ENCODE data around the gene PITRM1. TPM values are rescaled to one million over a fixed set of nuclear protein-coding genes. Genes with fewer than 3 reads are reported as not detected.

PITRM1 gene
- total RNA-seq, 2 experiments from 2014 or later, result 34.6 to 40.3 TPM

DNA sequence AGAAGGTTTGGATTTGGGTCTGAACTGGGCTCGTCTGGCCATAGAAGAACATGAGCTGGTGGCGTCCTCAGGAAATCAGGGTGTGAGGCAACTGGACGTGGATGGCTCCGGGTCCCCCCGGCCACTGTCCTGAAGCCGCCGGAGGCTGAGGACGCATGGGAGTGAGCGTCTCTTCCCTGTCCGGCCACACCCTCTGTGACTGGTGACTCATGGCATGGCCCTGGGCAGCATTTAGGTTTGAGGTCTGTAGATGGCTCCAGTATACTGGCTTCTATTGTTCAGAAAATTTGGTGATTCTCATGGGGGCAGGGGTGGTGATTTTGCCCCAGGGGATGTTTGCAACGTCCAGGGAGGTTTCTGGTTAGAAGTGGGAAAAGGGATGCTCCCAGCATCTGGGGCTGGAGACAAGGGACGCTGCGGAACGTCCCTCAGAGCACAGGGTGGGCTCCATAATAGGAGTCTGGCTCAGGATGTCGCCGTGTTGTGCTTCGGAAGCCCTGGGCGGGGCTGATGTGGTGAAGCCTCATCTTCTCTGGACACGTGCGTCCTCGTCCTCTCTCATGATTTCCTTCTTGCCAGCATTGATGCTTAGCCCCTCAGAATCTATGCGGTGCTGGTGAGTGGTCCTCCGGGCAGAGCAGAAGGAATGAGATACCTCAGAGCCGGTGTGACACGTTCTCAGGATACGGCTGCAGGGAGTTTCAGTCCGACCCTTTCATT is 49.9 kb downstream of the PITRM1 start:
- Histone ChIP-seq H3K9me3 (ENCODE audit: low read length) (no peaks in the 10 kb centered on the region), H3K36me3 (ENCODE audit: insufficient read depth, low read length) (peaks cover 96% of the 10 kb centered on the region), H3K4me2 (ENCODE audit: low read length) (no peak overlapping the region), H4K20me1 (ENCODE audit: insufficient read depth, low read length) (no peaks in the 10 kb centered on the region), H3K79me2 (ENCODE audit: insufficient read depth, low read depth, low read length) (no peaks in the 10 kb centered on the region), H3K9me2 (ENCODE audit: insufficient read depth, low read length) (no peaks in the 10 kb centered on the region), H3K4me1 (ENCODE audit: insufficient read depth, low read length, poor library complexity, severe bottlenecking) (no peaks in the 10 kb centered on the region), H2AFZ (ENCODE audit: low read length) (no peak overlapping the region), H3K4me3 (ENCODE audit: low read depth, low read length, poor library complexity, severe bottlenecking) (no peak overlapping the region), H3K27ac (ENCODE audit: low read depth, low read length, poor library complexity, severe bottlenecking) (no peak overlapping the region)
- TF ChIP-seq EZH2phosphoT487 (IDR thresholded peaks at IDR 0.05; ENCODE audit: borderline replicate concordance, low read depth, low read length) (no peak), CTCF (conservative IDR thresholded peaks at IDR 0.05; ENCODE audit: low read length) (no peak)
- no TSS peak for BruUV-seq (replicated peaks)
- POLR2A ChIA-PET, result no interaction called here
- intact Hi-C loops (cut with micrococcal nuclease; ENCODE audit: unreplicated experiment), result no loop called here
- DNase-seq (ENCODE audit: low spot score), result no peak
- CTCF ChIA-PET (ENCODE audit: unreplicated experiment), result interaction anchor here (0.7 kb wide), 1 partner anchor 11 kb away, joined by 4 read pairs; no protein-coding TSS in a partner anchor

- no peak overlapping the region for H3K27ac ChIP-seq (ENCODE audit: low read depth, low read length, poor library complexity, severe bottlenecking)
- H3K4me2 ChIP-seq (ENCODE audit: low read length), result no peak overlapping the region
- H3K9me3 ChIP-seq (ENCODE audit: low read length), result no peaks in the 10 kb centered on the region
- no peak for TF ChIP-seq EZH2phosphoT487 (IDR thresholded peaks at IDR 0.05; ENCODE audit: borderline replicate concordance, low read depth, low read length)
- no peak for TF ChIP-seq CTCF (conservative IDR thresholded peaks at IDR 0.05; ENCODE audit: low read length)
- no peaks in the 10 kb centered on the region for H3K79me2 ChIP-seq (ENCODE audit: insufficient read depth, low read depth, low read length)
- H3K4me3 ChIP-seq (ENCODE audit: low read depth, low read length, poor library complexity, severe bottlenecking), result no peak overlapping the region
- H3K4me1 ChIP-seq (ENCODE audit: insufficient read depth, low read length, poor library complexity, severe bottlenecking), result no peaks in the 10 kb centered on the region
- H3K9me2 ChIP-seq (ENCODE audit: insufficient read depth, low read length), result no peaks in the 10 kb centered on the region
- POLR2A ChIA-PET, result no interaction called here
- no peaks in the 10 kb centered on the region for H4K20me1 ChIP-seq (ENCODE audit: insufficient read depth, low read length)
- no peak for DNase-seq (ENCODE audit: low spot score)
- intact Hi-C loops (cut with micrococcal nuclease; ENCODE audit: unreplicated experiment), result no loop called here
- peaks cover 96% of the 10 kb centered on the region for H3K36me3 ChIP-seq (ENCODE audit: insufficient read depth, low read length)
- no TSS peak for BruUV-seq (replicated peaks)
- CTCF ChIA-PET (ENCODE audit: unreplicated experiment), result no interaction called here
- no peak overlapping the region for H2AFZ ChIP-seq (ENCODE audit: low read length)
These were observed 50.5 kb downstream of the PITRM1 start for GRCh38 chr10:3122034-3122433.

DNA sequence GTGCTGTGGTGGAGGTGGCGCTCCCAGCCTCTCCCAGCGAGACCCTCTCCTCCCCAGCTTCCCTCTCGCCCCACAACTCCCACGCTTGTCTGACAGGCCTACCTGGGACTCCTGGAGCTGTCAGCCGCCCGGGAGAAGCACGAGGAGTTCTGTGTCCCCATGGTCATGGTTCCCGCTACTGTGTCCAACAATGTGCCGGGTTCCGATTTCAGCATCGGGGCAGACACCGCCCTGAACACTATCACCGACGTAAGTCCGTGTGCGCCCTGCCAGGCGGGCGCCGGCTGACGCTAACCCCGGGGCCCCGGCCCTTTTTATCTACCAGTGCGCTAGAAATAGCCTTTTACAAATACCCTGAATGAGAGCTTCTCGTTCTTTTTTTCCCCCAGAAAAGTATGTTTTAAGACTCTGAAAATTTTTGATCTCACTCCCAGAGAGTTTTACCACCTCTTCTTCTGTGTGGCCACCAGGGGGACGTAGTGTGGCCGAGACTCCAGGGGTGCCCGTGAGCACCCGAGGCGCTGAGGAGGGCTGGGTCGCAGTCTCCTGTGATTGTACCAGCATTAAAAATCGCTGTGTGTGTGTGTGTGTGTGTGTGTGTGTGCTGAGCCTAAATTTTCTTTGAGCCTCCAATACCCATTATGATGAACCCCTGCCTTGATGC is 52.7 kb downstream of the PITRM1 start:
- ChIA-PET CTCF (ENCODE audit: unreplicated experiment) (no interaction called here), POLR2A (no interaction called here)
- intact Hi-C loops (cut with micrococcal nuclease; ENCODE audit: unreplicated experiment), result no loop called here
- peaks cover 93% of the 10 kb centered on the region for H3K36me3 ChIP-seq (ENCODE audit: insufficient read depth, low read length)
- H3K9me2 ChIP-seq (ENCODE audit: insufficient read depth, low read length), result no peaks in the 10 kb centered on the region
- H3K4me2 ChIP-seq (ENCODE audit: low read length), result no peak overlapping the region
- no peaks in the 10 kb centered on the region for H3K4me1 ChIP-seq (ENCODE audit: insufficient read depth, low read length, poor library complexity, severe bottlenecking)
- H4K20me1 ChIP-seq (ENCODE audit: insufficient read depth, low read length), result no peaks in the 10 kb centered on the region
- peak; percentile 10 for DNase-seq (ENCODE audit: low spot score)
- no peak for TF ChIP-seq EZH2phosphoT487 (IDR thresholded peaks at IDR 0.05; ENCODE audit: borderline replicate concordance, low read depth, low read length)
- TF ChIP-seq CTCF (conservative IDR thresholded peaks at IDR 0.05; ENCODE audit: low read length), result peak; percentile 68
- H2AFZ ChIP-seq (ENCODE audit: low read length), result no peak overlapping the region
- no peaks in the 10 kb centered on the region for H3K79me2 ChIP-seq (ENCODE audit: insufficient read depth, low read depth, low read length)
- no TSS peak for BruUV-seq (replicated peaks)
- H3K9me3 ChIP-seq (ENCODE audit: low read length), result no peaks in the 10 kb centered on the region
- H3K4me3 ChIP-seq (ENCODE audit: low read depth, low read length, poor library complexity, severe bottlenecking), result no peak overlapping the region
- H3K27ac ChIP-seq (ENCODE audit: low read depth, low read length, poor library complexity, severe bottlenecking), result no peak overlapping the region
